Measurements from ENCODE around the gene ARHGEF28.

DNA sequence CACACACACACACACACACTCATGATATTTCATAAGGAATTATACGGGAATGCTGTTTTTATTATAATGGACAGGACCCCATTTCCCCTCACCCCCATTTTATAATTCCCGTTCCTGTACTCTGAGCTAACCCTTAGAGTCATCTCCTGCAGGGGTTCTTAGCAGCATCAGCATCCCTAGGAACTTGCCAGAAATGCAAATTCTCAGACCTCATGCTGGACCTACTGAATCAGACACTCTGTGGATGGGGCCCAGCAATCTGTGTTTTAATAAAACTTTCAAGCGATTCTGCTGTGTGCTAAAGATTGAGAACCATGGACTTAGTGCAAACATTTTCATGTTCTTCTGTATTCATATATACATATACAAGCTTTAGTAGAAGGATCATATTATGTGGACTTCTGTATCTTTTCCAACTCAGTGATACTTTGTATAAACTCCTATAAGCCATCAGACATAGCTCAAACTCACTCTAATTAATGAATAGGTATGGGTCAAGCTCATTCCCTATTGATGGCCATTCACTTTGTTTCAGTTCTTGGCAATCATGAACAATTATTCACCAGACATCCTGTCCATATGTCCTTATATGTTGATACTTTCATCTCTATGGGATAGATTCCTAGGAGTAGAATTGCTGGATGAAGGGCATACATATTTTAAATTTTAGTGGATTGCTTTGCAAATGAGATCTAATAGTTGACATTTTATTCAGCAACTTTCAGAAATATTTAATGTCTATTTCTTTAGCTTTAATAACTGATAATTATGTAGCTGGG lies 65.5 kb downstream of the ARHGEF28 start:
- TF ChIP-seq POLR2B (IDR thresholded peaks at IDR 0.05; ENCODE audit: low read depth, partially characterized antibody) = no peak
- TF ChIP-seq HOXB6 (CRISPR knock-in tag; IDR thresholded peaks at IDR 0.05; ENCODE audit: borderline replicate concordance) = no peak
- no peak for TF ChIP-seq SMARCC2 (IDR thresholded peaks at IDR 0.05; ENCODE audit: low read depth)
- TF ChIP-seq, protein P1, sequence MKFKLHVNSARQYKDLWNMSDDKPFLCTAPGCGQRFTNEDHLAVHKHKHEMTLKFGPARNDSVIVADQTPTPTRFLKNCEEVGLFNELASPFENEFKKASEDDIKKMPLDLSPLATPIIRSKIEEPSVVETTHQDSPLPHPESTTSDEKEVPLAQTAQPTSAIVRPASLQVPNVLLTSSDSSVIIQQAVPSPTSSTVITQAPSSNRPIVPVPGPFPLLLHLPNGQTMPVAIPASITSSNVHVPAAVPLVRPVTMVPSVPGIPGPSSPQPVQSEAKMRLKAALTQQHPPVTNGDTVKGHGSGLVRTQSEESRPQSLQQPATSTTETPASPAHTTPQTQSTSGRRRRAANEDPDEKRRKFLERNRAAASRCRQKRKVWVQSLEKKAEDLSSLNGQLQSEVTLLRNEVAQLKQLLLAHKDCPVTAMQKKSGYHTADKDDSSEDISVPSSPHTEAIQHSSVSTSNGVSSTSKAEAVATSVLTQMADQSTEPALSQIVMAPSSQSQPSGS (CRISPR knock-in tag; IDR thresholded peaks at IDR 0.05) = no peak
- TF ChIP-seq RFX5 (IDR thresholded peaks at IDR 0.05; ENCODE audit: low read depth, low read length) = no peak
- TF ChIP-seq JUND (IDR thresholded peaks at IDR 0.05; ENCODE audit: borderline replicate concordance, low read depth, low read length) = no peak
- TF ChIP-seq JUND (tag; IDR thresholded peaks at IDR 0.05; ENCODE audit: borderline replicate concordance, low read depth, low read length) = no peak
- TF ChIP-seq SMC3 (conservative IDR thresholded peaks at IDR 0.05; ENCODE audit: insufficient read depth, low read depth, low read length) = no peak
- TF ChIP-seq STAG1 (CRISPR knock-in tag; IDR thresholded peaks at IDR 0.05; ENCODE audit: borderline replicate concordance) = no peak
- no peak for TF ChIP-seq ZNF253 (CRISPR knock-in tag; conservative IDR thresholded peaks at IDR 0.05)
- no peak for TF ChIP-seq ARNT (IDR thresholded peaks at IDR 0.05)
- TF ChIP-seq, protein P2, sequence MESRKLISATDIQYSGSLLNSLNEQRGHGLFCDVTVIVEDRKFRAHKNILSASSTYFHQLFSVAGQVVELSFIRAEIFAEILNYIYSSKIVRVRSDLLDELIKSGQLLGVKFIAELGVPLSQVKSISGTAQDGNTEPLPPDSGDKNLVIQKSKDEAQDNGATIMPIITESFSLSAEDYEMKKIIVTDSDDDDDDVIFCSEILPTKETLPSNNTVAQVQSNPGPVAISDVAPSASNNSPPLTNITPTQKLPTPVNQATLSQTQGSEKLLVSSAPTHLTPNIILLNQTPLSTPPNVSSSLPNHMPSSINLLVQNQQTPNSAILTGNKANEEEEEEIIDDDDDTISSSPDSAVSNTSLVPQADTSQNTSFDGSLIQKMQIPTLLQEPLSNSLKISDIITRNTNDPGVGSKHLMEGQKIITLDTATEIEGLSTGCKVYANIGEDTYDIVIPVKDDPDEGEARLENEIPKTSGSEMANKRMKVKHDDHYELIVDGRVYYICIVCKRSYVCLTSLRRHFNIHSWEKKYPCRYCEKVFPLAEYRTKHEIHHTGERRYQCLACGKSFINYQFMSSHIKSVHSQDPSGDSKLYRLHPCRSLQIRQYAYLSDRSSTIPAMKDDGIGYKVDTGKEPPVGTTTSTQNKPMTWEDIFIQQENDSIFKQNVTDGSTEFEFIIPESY (CRISPR knock-in tag; IDR thresholded peaks at IDR 0.05) = no peak
